ENCODE data around the gene HLA-DMA. TPM values are rescaled to one million over a fixed set of nuclear protein-coding genes. Genes with fewer than 3 reads are reported as not detected.

Gene HLA-DMA
- total and polyA plus RNA-seq, 2 of the 13 experiments (the other 11 are each of a cell fraction or from before 2014, with no cell fraction given), result 0.70 to 0.71 TPM

DNA sequence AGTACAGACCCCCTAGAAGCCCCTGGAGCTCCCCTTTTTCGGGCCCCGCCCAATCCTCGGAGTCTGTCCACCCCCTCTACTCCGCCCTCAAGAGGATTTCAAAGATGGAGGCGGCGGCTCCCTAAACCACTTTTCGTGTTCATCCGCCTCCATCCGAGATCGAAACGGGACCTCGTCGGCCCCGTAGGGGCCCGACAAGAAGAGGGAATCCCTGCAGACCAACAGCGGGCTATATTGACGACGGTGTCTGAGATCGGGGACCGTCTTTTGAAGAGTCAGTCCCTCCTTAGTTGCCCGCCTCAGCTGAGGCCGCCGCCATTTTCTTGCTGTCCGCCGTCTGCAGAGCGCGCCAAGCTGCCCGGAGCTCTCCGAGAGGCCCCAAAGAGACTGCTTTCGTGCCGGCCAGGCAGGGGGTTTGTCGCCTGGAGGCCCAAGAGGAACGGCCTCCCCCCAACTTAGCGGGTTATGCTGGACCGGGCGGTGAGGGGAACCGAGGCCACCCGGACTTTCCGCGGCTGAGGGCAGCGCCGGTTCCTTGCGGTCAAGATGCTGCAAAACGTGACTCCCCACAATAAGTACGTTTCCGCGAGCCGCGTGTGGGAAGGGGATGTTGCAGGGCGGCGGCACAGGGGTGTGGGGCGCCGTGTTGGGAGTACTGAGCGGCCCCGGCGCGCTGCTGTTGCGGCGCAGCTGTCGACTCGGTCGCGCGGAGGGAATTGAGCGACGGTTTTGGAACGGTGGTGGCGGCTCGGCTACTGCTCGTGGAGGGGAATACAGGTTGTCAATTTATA, 19.7 kb upstream of the HLA-DMA start (continued):
- TF ChIP-seq PITX1 (CRISPR knock-in tag; IDR thresholded peaks at IDR 0.05), result peak; percentile 17; the same call in 1 of the 2 replicates
- TF ChIP-seq FOSL1 (CRISPR knock-in tag; IDR thresholded peaks at IDR 0.05; ENCODE audit: borderline replicate concordance), result no peak
- no peak for TF ChIP-seq ZBTB21 (CRISPR knock-in tag; IDR thresholded peaks at IDR 0.05)
- 0 out of 2 replicates have a peak, but pooled peaks have one; percentile 2 for TF ChIP-seq MTA3 (CRISPR knock-in tag; IDR thresholded peaks at IDR 0.05)
- TF ChIP-seq ZNF256 (CRISPR knock-in tag; conservative IDR thresholded peaks at IDR 0.05), result no peak; the same call in 1 of the 2 replicates
- TF ChIP-seq, protein P1, sequence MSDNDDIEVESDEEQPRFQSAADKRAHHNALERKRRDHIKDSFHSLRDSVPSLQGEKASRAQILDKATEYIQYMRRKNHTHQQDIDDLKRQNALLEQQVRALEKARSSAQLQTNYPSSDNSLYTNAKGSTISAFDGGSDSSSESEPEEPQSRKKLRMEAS (IDR thresholded peaks at IDR 0.05), result no peak
- no peak for TF ChIP-seq MAFK (conservative IDR thresholded peaks at IDR 0.05 in 1 of 2, IDR thresholded peaks at IDR 0.05 in 1 of 2; ENCODE audit: low read length in 2 of 2)
- TF ChIP-seq SRSF9 (IDR thresholded peaks at IDR 0.05; ENCODE audit: borderline replicate concordance, insufficient read depth, low read depth, low read length, poor library complexity, severe bottlenecking), result no peak
- no peak for TF ChIP-seq PPARG (CRISPR knock-in tag; conservative IDR thresholded peaks at IDR 0.05)
- no peak for TF ChIP-seq ADNP (CRISPR knock-in tag; IDR thresholded peaks at IDR 0.05)
- no peak for TF ChIP-seq ZNF557 (CRISPR knock-in tag; IDR thresholded peaks at IDR 0.05)
- TF ChIP-seq ZFP36L2 (CRISPR knock-in tag; IDR thresholded peaks at IDR 0.05), result no peak
- no peak for TF ChIP-seq ZBTB7A (CRISPR knock-in tag; IDR thresholded peaks at IDR 0.05)
- peak; percentile 41 for TF ChIP-seq ZNF589 (CRISPR knock-in tag; conservative IDR thresholded peaks at IDR 0.05)
- TF ChIP-seq TCF7 (IDR thresholded peaks at IDR 0.05; ENCODE audit: low read depth), result no peak
- no peak for TF ChIP-seq ATRX (CRISPR knock-in tag; IDR thresholded peaks at IDR 0.05; ENCODE audit: borderline replicate concordance)
- TF ChIP-seq ZNF761 (CRISPR knock-in tag; conservative IDR thresholded peaks at IDR 0.05), result no peak
- TF ChIP-seq CEBPB (IDR thresholded peaks at IDR 0.05; ENCODE audit: borderline replicate concordance, low read depth, low read length), result no peak
- TF ChIP-seq FOXK1 (CRISPR knock-in tag; IDR thresholded peaks at IDR 0.05; ENCODE audit: borderline replicate concordance, low read depth), result no peak
- no peak for TF ChIP-seq NBN (conservative IDR thresholded peaks at IDR 0.05)
- TF ChIP-seq ZFP36 (IDR thresholded peaks at IDR 0.05; ENCODE audit: borderline replicate concordance, low read depth, low read length, partially characterized antibody), result no peak
- TF ChIP-seq POGZ (CRISPR knock-in tag; IDR thresholded peaks at IDR 0.05), result no peak; the same call in 1 of the 2 replicates
- TF ChIP-seq, protein P2, sequence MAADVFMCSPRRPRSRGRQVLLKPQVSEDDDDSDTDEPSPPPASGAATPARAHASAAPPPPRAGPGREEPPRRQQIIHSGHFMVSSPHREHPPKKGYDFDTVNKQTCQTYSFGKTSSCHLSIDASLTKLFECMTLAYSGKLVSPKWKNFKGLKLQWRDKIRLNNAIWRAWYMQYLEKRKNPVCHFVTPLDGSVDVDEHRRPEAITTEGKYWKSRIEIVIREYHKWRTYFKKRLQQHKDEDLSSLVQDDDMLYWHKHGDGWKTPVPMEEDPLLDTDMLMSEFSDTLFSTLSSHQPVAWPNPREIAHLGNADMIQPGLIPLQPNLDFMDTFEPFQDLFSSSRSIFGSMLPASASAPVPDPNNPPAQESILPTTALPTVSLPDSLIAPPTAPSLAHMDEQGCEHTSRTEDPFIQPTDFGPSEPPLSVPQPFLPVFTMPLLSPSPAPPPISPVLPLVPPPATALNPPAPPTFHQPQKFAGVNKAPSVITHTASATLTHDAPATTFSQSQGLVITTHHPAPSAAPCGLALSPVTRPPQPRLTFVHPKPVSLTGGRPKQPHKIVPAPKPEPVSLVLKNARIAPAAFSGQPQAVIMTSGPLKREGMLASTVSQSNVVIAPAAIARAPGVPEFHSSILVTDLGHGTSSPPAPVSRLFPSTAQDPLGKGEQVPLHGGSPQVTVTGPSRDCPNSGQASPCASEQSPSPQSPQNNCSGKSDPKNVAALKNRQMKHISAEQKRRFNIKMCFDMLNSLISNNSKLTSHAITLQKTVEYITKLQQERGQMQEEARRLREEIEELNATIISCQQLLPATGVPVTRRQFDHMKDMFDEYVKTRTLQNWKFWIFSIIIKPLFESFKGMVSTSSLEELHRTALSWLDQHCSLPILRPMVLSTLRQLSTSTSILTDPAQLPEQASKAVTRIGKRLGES (CRISPR knock-in tag; IDR thresholded peaks at IDR 0.05; ENCODE audit: borderline replicate concordance), result no peak
- TF ChIP-seq KMT2A (CRISPR knock-in tag; IDR thresholded peaks at IDR 0.05), result no peak; the same call in 1 of the 2 replicates
- no peak for TF ChIP-seq XRCC5 (optimal IDR thresholded peaks at IDR 0.05; ENCODE audit: low read length)
- TF ChIP-seq GZF1 (CRISPR knock-in tag; IDR thresholded peaks at IDR 0.05), result 0 out of 2 replicates have a peak, but pooled peaks have one; percentile 21
- TF ChIP-seq ZSCAN25 (CRISPR knock-in tag; IDR thresholded peaks at IDR 0.05), result no peak
